ENCODE measurements around the gene SLC38A8. TPM values are rescaled to one million over a fixed set of nuclear protein-coding genes. Genes with fewer than 3 reads are reported as not detected.

Gene SLC38A8
- total and polyA plus RNA-seq, 9 donors, result not detected

- no peak for DNase-seq
- 90% methylated on average over 24 of the region's 27 CpGs for WGBS (ENCODE audit: insufficient coverage)
Measured at GRCh38 chr16:84052071-84052622, 9.6 kb upstream of the SLC38A8 start.

GRCh38 chr16:84050316-84050715 is 7.7 kb upstream of the SLC38A8 start:
- Histone ChIP-seq H3K4me3 (ENCODE audit: low read length) (no peak overlapping the region), H3K4me1 (ENCODE audit: control insufficient read depth, insufficient read depth, low read length) (no peaks in the 10 kb centered on the region), H3K27me3 (ENCODE audit: control insufficient read depth, insufficient read depth, low read length) (no peaks in the 10 kb centered on the region), H3K27ac (ENCODE audit: low read length) (no peak overlapping the region), H3K36me3 (ENCODE audit: control insufficient read depth, insufficient read depth, low read length) (peaks cover 45% of the 10 kb centered on the region), H3K9me3 (replicated peaks; ENCODE audit: control insufficient read depth, low read depth, low read length) (no peaks in the 10 kb centered on the region)
- 92% methylated on average over 8 of the region's 9 CpGs for WGBS (ENCODE audit: insufficient coverage)
- no peak for DNase-seq

More at GRCh38 chr16:84052071-84052622, 9.6 kb upstream of the SLC38A8 start:
- Histone ChIP-seq H3K4me1 (ENCODE audit: control insufficient read depth, insufficient read depth, low read length) (no peaks in the 10 kb centered on the region), H3K27ac (ENCODE audit: low read length) (no peak overlapping the region), H3K36me3 (ENCODE audit: control insufficient read depth, insufficient read depth, low read length) (peaks cover 64% of the 10 kb centered on the region), H3K27me3 (ENCODE audit: control insufficient read depth, insufficient read depth, low read length) (no peaks in the 10 kb centered on the region), H3K4me3 (ENCODE audit: low read length) (no peak overlapping the region), H3K9me3 (replicated peaks; ENCODE audit: control insufficient read depth, low read depth, low read length) (no peaks in the 10 kb centered on the region)

GRCh38 chr16:84049403-84050060 is 6.9 kb upstream of the SLC38A8 start:
- no peak for DNase-seq
- H3K36me3 ChIP-seq (ENCODE audit: control insufficient read depth, insufficient read depth, low read length), result peaks cover 37% of the 10 kb centered on the region

GRCh38 chr16:84048871-84049270 is 6.3 kb upstream of the SLC38A8 start:
- DNase-seq, result no peak
- Histone ChIP-seq H3K4me3 (ENCODE audit: low read length) (no peak overlapping the region), H3K4me1 (ENCODE audit: control insufficient read depth, insufficient read depth, low read length) (no peaks in the 10 kb centered on the region), H3K27ac (ENCODE audit: low read length) (no peak overlapping the region), H3K27me3 (ENCODE audit: control insufficient read depth, insufficient read depth, low read length) (peaks cover 7% of the 10 kb centered on the region), H3K36me3 (ENCODE audit: control insufficient read depth, insufficient read depth, low read length) (peaks cover 31% of the 10 kb centered on the region), H3K9me3 (replicated peaks; ENCODE audit: control insufficient read depth, low read depth, low read length) (no peaks in the 10 kb centered on the region)
- 88% methylated on average over 12 of the region's 13 CpGs for WGBS (ENCODE audit: insufficient coverage)

More at GRCh38 chr16:84049403-84050060, 6.9 kb upstream of the SLC38A8 start:
- H3K27me3 ChIP-seq (ENCODE audit: control insufficient read depth, insufficient read depth, low read length), result peaks cover 5% of the 10 kb centered on the region
- no peaks in the 10 kb centered on the region for H3K4me1 ChIP-seq (ENCODE audit: control insufficient read depth, insufficient read depth, low read length)
- no peaks in the 10 kb centered on the region for H3K9me3 ChIP-seq (replicated peaks; ENCODE audit: control insufficient read depth, low read depth, low read length)
- 77% methylated on average over 13 of the region's 13 CpGs for WGBS (ENCODE audit: insufficient coverage)
- H3K4me3 ChIP-seq (ENCODE audit: low read length), result no peak overlapping the region
- no peak overlapping the region for H3K27ac ChIP-seq (ENCODE audit: low read length)

- Histone ChIP-seq H3K4me3 (ENCODE audit: low read length) (no peak overlapping the region), H3K27ac (ENCODE audit: low read length) (no peak overlapping the region), H3K36me3 (ENCODE audit: control insufficient read depth, insufficient read depth, low read length) (peaks cover 27% of the 10 kb centered on the region), H3K4me1 (ENCODE audit: control insufficient read depth, insufficient read depth, low read length) (no peaks in the 10 kb centered on the region), H3K9me3 (replicated peaks; ENCODE audit: control insufficient read depth, low read depth, low read length) (no peaks in the 10 kb centered on the region), H3K27me3 (ENCODE audit: control insufficient read depth, insufficient read depth, low read length) (peaks cover 12% of the 10 kb centered on the region)
- no peak for DNase-seq
- WGBS (ENCODE audit: insufficient coverage), result 80% methylated on average over 5 of the region's 7 CpGs
Measured at GRCh38 chr16:84048270-84048669, 5.7 kb upstream of the SLC38A8 start.

GRCh38 chr16:84047626-84048025 is 5.0 kb upstream of the SLC38A8 start:
- Histone ChIP-seq H3K36me3 (ENCODE audit: control insufficient read depth, insufficient read depth, low read length) (peaks cover 22% of the 10 kb centered on the region), H3K4me1 (ENCODE audit: control insufficient read depth, insufficient read depth, low read length) (no peaks in the 10 kb centered on the region), H3K27me3 (ENCODE audit: control insufficient read depth, insufficient read depth, low read length) (peaks cover 16% of the 10 kb centered on the region), H3K9me3 (replicated peaks; ENCODE audit: control insufficient read depth, low read depth, low read length) (no peaks in the 10 kb centered on the region), H3K27ac (ENCODE audit: low read length) (no peak overlapping the region), H3K4me3 (ENCODE audit: low read length) (no peak overlapping the region)
- no peak for DNase-seq
- WGBS (ENCODE audit: insufficient coverage), result 75% methylated on average over 1 of the region's 6 CpGs

GRCh38 chr16:84047206-84047605 is 4.6 kb upstream of the SLC38A8 start:
- H3K9me3 ChIP-seq (replicated peaks; ENCODE audit: control insufficient read depth, low read depth, low read length), result no peaks in the 10 kb centered on the region
- H3K27me3 ChIP-seq (ENCODE audit: control insufficient read depth, insufficient read depth, low read length), result peaks cover 18% of the 10 kb centered on the region
- DNase-seq, result no peak
- H3K4me1 ChIP-seq (ENCODE audit: control insufficient read depth, insufficient read depth, low read length), result no peaks in the 10 kb centered on the region
- H3K27ac ChIP-seq (ENCODE audit: low read length), result no peak overlapping the region
- 88% methylated on average over 5 of the region's 6 CpGs for WGBS (ENCODE audit: insufficient coverage)
- peaks cover 18% of the 10 kb centered on the region for H3K36me3 ChIP-seq (ENCODE audit: control insufficient read depth, insufficient read depth, low read length)
- no peak overlapping the region for H3K4me3 ChIP-seq (ENCODE audit: low read length)

- 87% methylated on average over 15 of the region's 19 CpGs for WGBS (ENCODE audit: insufficient coverage)
- Histone ChIP-seq H3K9me3 (replicated peaks; ENCODE audit: control insufficient read depth, low read depth, low read length) (no peaks in the 10 kb centered on the region), H3K36me3 (ENCODE audit: control insufficient read depth, insufficient read depth, low read length) (peaks cover 17% of the 10 kb centered on the region), H3K4me1 (ENCODE audit: control insufficient read depth, insufficient read depth, low read length) (peaks cover 6% of the 10 kb centered on the region), H3K4me3 (ENCODE audit: low read length) (no peak overlapping the region), H3K27ac (ENCODE audit: low read length) (no peak overlapping the region), H3K27me3 (ENCODE audit: control insufficient read depth, insufficient read depth, low read length) (peaks cover 28% of the 10 kb centered on the region)
- DNase-seq, result no peak
Measured at GRCh38 chr16:84045818-84046470, 3.3 kb upstream of the SLC38A8 start.

- DNase-seq, result no peak
- Histone ChIP-seq H3K36me3 (ENCODE audit: control insufficient read depth, insufficient read depth, low read length) (peaks cover 17% of the 10 kb centered on the region), H3K27ac (ENCODE audit: low read length) (no peak overlapping the region), H3K9me3 (replicated peaks; ENCODE audit: control insufficient read depth, low read depth, low read length) (no peaks in the 10 kb centered on the region), H3K4me3 (ENCODE audit: low read length) (no peak overlapping the region), H3K27me3 (ENCODE audit: control insufficient read depth, insufficient read depth, low read length) (peaks cover 28% of the 10 kb centered on the region), H3K4me1 (ENCODE audit: control insufficient read depth, insufficient read depth, low read length) (peaks cover 13% of the 10 kb centered on the region)
- WGBS (ENCODE audit: insufficient coverage), result 39% methylated on average over 22 of the region's 36 CpGs
Measured at GRCh38 chr16:84045001-84045817, 2.6 kb upstream of the SLC38A8 start.

- peaks cover 17% of the 10 kb centered on the region for H3K4me1 ChIP-seq (ENCODE audit: control insufficient read depth, insufficient read depth, low read length)
- H3K4me3 ChIP-seq (ENCODE audit: low read length), result no peak overlapping the region
- WGBS (ENCODE audit: insufficient coverage), result 35% methylated on average over 4 of the region's 5 CpGs
- DNase-seq, result no peak
- no peak overlapping the region for H3K27ac ChIP-seq (ENCODE audit: low read length)
- peaks cover 28% of the 10 kb centered on the region for H3K27me3 ChIP-seq (ENCODE audit: control insufficient read depth, insufficient read depth, low read length)
- H3K36me3 ChIP-seq (ENCODE audit: control insufficient read depth, insufficient read depth, low read length), result peaks cover 7% of the 10 kb centered on the region
- H3K9me3 ChIP-seq (replicated peaks; ENCODE audit: control insufficient read depth, low read depth, low read length), result no peaks in the 10 kb centered on the region
Measured at GRCh38 chr16:84044118-84044488, 1.5 kb upstream of the SLC38A8 start.

All from muscle of leg (tissue), 11 donors.